Measurements from ENCODE around the gene TNIP1.

Gene TNIP1

GRCh38 chr5:151047814-151048425 is 32.9 kb downstream of the TNIP1 start:
- H3K4me1 ChIP-seq (ENCODE audit: control insufficient read depth, insufficient read depth, low read length, poor library complexity, severe bottlenecking), result no peaks in the 10 kb centered on the region
- no peaks in the 10 kb centered on the region for H3K9me3 ChIP-seq (ENCODE audit: control insufficient read depth, low read length)
- H3K36me3 ChIP-seq (ENCODE audit: control insufficient read depth, insufficient read depth, low read length), result peaks cover 92% of the 10 kb centered on the region
- no peaks in the 10 kb centered on the region for H3K27me3 ChIP-seq (replicated peaks; ENCODE audit: control insufficient read depth, insufficient read depth, low read length, poor library complexity, severe bottlenecking)
- H3K27ac ChIP-seq (ENCODE audit: insufficient read depth, low read length, poor library complexity, severe bottlenecking), result no peak overlapping the region
- DNase-seq, result no peak
- no peak overlapping the region for H3K4me3 ChIP-seq (ENCODE audit: insufficient read depth, low read depth, low read length, poor library complexity, severe bottlenecking)

- peaks cover 97% of the 10 kb centered on the region for H3K36me3 ChIP-seq (ENCODE audit: control insufficient read depth, insufficient read depth, low read length)
- H3K27ac ChIP-seq (ENCODE audit: insufficient read depth, low read length, poor library complexity, severe bottlenecking), result no peak overlapping the region
Observed at GRCh38 chr5:151042453-151043093, 38.3 kb downstream of the TNIP1 start.

GRCh38 chr5:151041577-151042268 is 39.1 kb downstream of the TNIP1 start:
- Histone ChIP-seq H3K36me3 (ENCODE audit: control insufficient read depth, insufficient read depth, low read length) (peaks cover 97% of the 10 kb centered on the region), H3K9me3 (ENCODE audit: control insufficient read depth, low read length) (no peaks in the 10 kb centered on the region)
- DNase-seq, result no peak

More at GRCh38 chr5:151042453-151043093, 38.3 kb downstream of the TNIP1 start:
- no peaks in the 10 kb centered on the region for H3K27me3 ChIP-seq (replicated peaks; ENCODE audit: control insufficient read depth, insufficient read depth, low read length, poor library complexity, severe bottlenecking)
- no peak for DNase-seq
- H3K4me3 ChIP-seq (ENCODE audit: insufficient read depth, low read depth, low read length, poor library complexity, severe bottlenecking), result no peak overlapping the region
- no peaks in the 10 kb centered on the region for H3K9me3 ChIP-seq (ENCODE audit: control insufficient read depth, low read length)
- H3K4me1 ChIP-seq (ENCODE audit: control insufficient read depth, insufficient read depth, low read length, poor library complexity, severe bottlenecking), result no peaks in the 10 kb centered on the region

GRCh38 chr5:151040211-151040747 is 40.6 kb downstream of the TNIP1 start:
- no peak for DNase-seq
- H3K27ac ChIP-seq (ENCODE audit: insufficient read depth, low read length, poor library complexity, severe bottlenecking), result no peak overlapping the region
- H3K4me1 ChIP-seq (ENCODE audit: control insufficient read depth, insufficient read depth, low read length, poor library complexity, severe bottlenecking), result no peaks in the 10 kb centered on the region
- H3K27me3 ChIP-seq (replicated peaks; ENCODE audit: control insufficient read depth, insufficient read depth, low read length, poor library complexity, severe bottlenecking), result no peaks in the 10 kb centered on the region
- H3K4me3 ChIP-seq (ENCODE audit: insufficient read depth, low read depth, low read length, poor library complexity, severe bottlenecking), result no peak overlapping the region
- no peaks in the 10 kb centered on the region for H3K9me3 ChIP-seq (ENCODE audit: control insufficient read depth, low read length)
- peaks cover 100% of the 10 kb centered on the region for H3K36me3 ChIP-seq (ENCODE audit: control insufficient read depth, insufficient read depth, low read length)

More at GRCh38 chr5:151041577-151042268, 39.1 kb downstream of the TNIP1 start:
- Histone ChIP-seq H3K27me3 (replicated peaks; ENCODE audit: control insufficient read depth, insufficient read depth, low read length, poor library complexity, severe bottlenecking) (no peaks in the 10 kb centered on the region), H3K27ac (ENCODE audit: insufficient read depth, low read length, poor library complexity, severe bottlenecking) (no peak overlapping the region), H3K4me3 (ENCODE audit: insufficient read depth, low read depth, low read length, poor library complexity, severe bottlenecking) (no peak overlapping the region), H3K4me1 (ENCODE audit: control insufficient read depth, insufficient read depth, low read length, poor library complexity, severe bottlenecking) (no peaks in the 10 kb centered on the region)

GRCh38 chr5:151039665-151040064 is 41.2 kb downstream of the TNIP1 start:
- Histone ChIP-seq H3K27ac (ENCODE audit: insufficient read depth, low read length, poor library complexity, severe bottlenecking) (no peak overlapping the region), H3K4me3 (ENCODE audit: insufficient read depth, low read depth, low read length, poor library complexity, severe bottlenecking) (no peak overlapping the region), H3K27me3 (replicated peaks; ENCODE audit: control insufficient read depth, insufficient read depth, low read length, poor library complexity, severe bottlenecking) (no peaks in the 10 kb centered on the region), H3K4me1 (ENCODE audit: control insufficient read depth, insufficient read depth, low read length, poor library complexity, severe bottlenecking) (no peaks in the 10 kb centered on the region), H3K9me3 (ENCODE audit: control insufficient read depth, low read length) (no peaks in the 10 kb centered on the region), H3K36me3 (ENCODE audit: control insufficient read depth, insufficient read depth, low read length) (peaks cover 100% of the 10 kb centered on the region)
- DNase-seq, result no peak

GRCh38 chr5:151038801-151039238 is 42.0 kb downstream of the TNIP1 start:
- DNase-seq, result no peak
- Histone ChIP-seq H3K27me3 (replicated peaks; ENCODE audit: control insufficient read depth, insufficient read depth, low read length, poor library complexity, severe bottlenecking) (no peaks in the 10 kb centered on the region), H3K4me3 (ENCODE audit: insufficient read depth, low read depth, low read length, poor library complexity, severe bottlenecking) (no peak overlapping the region), H3K36me3 (ENCODE audit: control insufficient read depth, insufficient read depth, low read length) (peaks cover 100% of the 10 kb centered on the region), H3K27ac (ENCODE audit: insufficient read depth, low read length, poor library complexity, severe bottlenecking) (no peak overlapping the region), H3K4me1 (ENCODE audit: control insufficient read depth, insufficient read depth, low read length, poor library complexity, severe bottlenecking) (no peaks in the 10 kb centered on the region), H3K9me3 (ENCODE audit: control insufficient read depth, low read length) (no peaks in the 10 kb centered on the region)

- H3K36me3 ChIP-seq (ENCODE audit: control insufficient read depth, insufficient read depth, low read length), result peaks cover 100% of the 10 kb centered on the region
Observed at GRCh38 chr5:151038412-151038745, 42.5 kb downstream of the TNIP1 start.

GRCh38 chr5:151037561-151038411 is 43.0 kb downstream of the TNIP1 start:
- H3K4me3 ChIP-seq (ENCODE audit: insufficient read depth, low read depth, low read length, poor library complexity, severe bottlenecking), result no peak overlapping the region
- DNase-seq, result no peak
- peaks cover 100% of the 10 kb centered on the region for H3K36me3 ChIP-seq (ENCODE audit: control insufficient read depth, insufficient read depth, low read length)
- H3K4me1 ChIP-seq (ENCODE audit: control insufficient read depth, insufficient read depth, low read length, poor library complexity, severe bottlenecking), result no peaks in the 10 kb centered on the region
- H3K27ac ChIP-seq (ENCODE audit: insufficient read depth, low read length, poor library complexity, severe bottlenecking), result no peak overlapping the region
- no peaks in the 10 kb centered on the region for H3K27me3 ChIP-seq (replicated peaks; ENCODE audit: control insufficient read depth, insufficient read depth, low read length, poor library complexity, severe bottlenecking)
- H3K9me3 ChIP-seq (ENCODE audit: control insufficient read depth, low read length), result no peaks in the 10 kb centered on the region

More at GRCh38 chr5:151038412-151038745, 42.5 kb downstream of the TNIP1 start:
- Histone ChIP-seq H3K4me3 (ENCODE audit: insufficient read depth, low read depth, low read length, poor library complexity, severe bottlenecking) (no peak overlapping the region), H3K9me3 (ENCODE audit: control insufficient read depth, low read length) (no peaks in the 10 kb centered on the region), H3K27ac (ENCODE audit: insufficient read depth, low read length, poor library complexity, severe bottlenecking) (no peak overlapping the region), H3K27me3 (replicated peaks; ENCODE audit: control insufficient read depth, insufficient read depth, low read length, poor library complexity, severe bottlenecking) (no peaks in the 10 kb centered on the region), H3K4me1 (ENCODE audit: control insufficient read depth, insufficient read depth, low read length, poor library complexity, severe bottlenecking) (no peaks in the 10 kb centered on the region)
- DNase-seq, result no peak

- H3K36me3 ChIP-seq (ENCODE audit: control insufficient read depth, insufficient read depth, low read length), result peaks cover 100% of the 10 kb centered on the region
- H3K4me1 ChIP-seq (ENCODE audit: control insufficient read depth, insufficient read depth, low read length, poor library complexity, severe bottlenecking), result no peaks in the 10 kb centered on the region
Observed at GRCh38 chr5:151036556-151036955, 44.3 kb downstream of the TNIP1 start.

More at GRCh38 chr5:151036556-151036955, 44.3 kb downstream of the TNIP1 start:
- DNase-seq, result no peak
- Histone ChIP-seq H3K4me3 (ENCODE audit: insufficient read depth, low read depth, low read length, poor library complexity, severe bottlenecking) (no peak overlapping the region), H3K27ac (ENCODE audit: insufficient read depth, low read length, poor library complexity, severe bottlenecking) (no peak overlapping the region), H3K27me3 (replicated peaks; ENCODE audit: control insufficient read depth, insufficient read depth, low read length, poor library complexity, severe bottlenecking) (no peaks in the 10 kb centered on the region), H3K9me3 (ENCODE audit: control insufficient read depth, low read length) (no peaks in the 10 kb centered on the region)

Measured in effector memory CD4-positive, alpha-beta T cell (primary cell).